Tibial artery (tissue), 4 donors: ENCODE data around the gene ZBTB9.

ENCODE experiments used
- DNase-seq, 2 donors: peaks; one replicate each; pipeline ENCODE4 v3.0.0-alpha.2; 2019
- H3K27ac ChIP-seq, 2 donors: fragments of 200-600 bp; sonication (generic) in 1 of 2; 1 replicate in 1 of 2; 2 replicates in 1 of 2; pipeline ENCODE4 v1.5.1; 2018 to 2019; ENCODE audit warnings: mild to moderate bottlenecking in 1 of 2
- H3K27me3 ChIP-seq, 2 donors: fragments of 200-600 bp; sonication (generic) in 1 of 2; one replicate each; pipeline versions ENCODE4 v1.5.1 to v1.6.0; 2016 to 2019
- H3K36me3 ChIP-seq, 3 donors: fragments of 200-600 bp; sonication (generic) in 2 of 3; one replicate each; pipeline ENCODE4 v1.5.1; 2016 to 2019; ENCODE audit warnings: mild to moderate bottlenecking in 2 of 3
- H3K4me1 ChIP-seq, 4 donors: fragments of 200-600 bp; sonication (generic) in 2 of 4; 1 replicate in 3 of 4; 2 replicates in 1 of 4; pipeline ENCODE4 v1.5.1; 2016 to 2019
- H3K4me3 ChIP-seq, 2 donors: fragments of 200-600 bp; sonication (generic) in 1 of 2; 1 replicate in 1 of 2; 2 replicates in 1 of 2; pipeline ENCODE4 v1.5.1; 2018 to 2019; ENCODE audit warnings: mild to moderate bottlenecking in 2 of 2
- H3K9me3 ChIP-seq, 3 donors: fragments of 200-600 bp; sonication (generic) in 1 of 3; one replicate each; pipeline ENCODE4 v1.5.1; 2016 to 2019
- CTCF ChIP-seq, 2 experiments: fragments of 200-600 bp in 1 of 2; fragments of 450-650 bp in 1 of 2; IDR thresholded peaks; one replicate each; pipeline ENCODE4 v1.5.1; 2017 to 2019; ENCODE audit warnings: antibody characterized with exemption in 2 of 2, mild to moderate bottlenecking in 1 of 2, moderate library complexity in 1 of 2
- intact Hi-C: fragments of 100-400 bp; cut with DNase I; formaldehyde crosslinking; loops from one replicate; pipeline ENCODE4 v1.15.0; 2023; ENCODE audit warnings: low total_unique reads

ZBTB9 gene

GRCh38 chr6:33425668-33426577, 28.5 kb upstream of the ZBTB9 start:
- Histone ChIP-seq H3K4me1 (peaks cover 0 to 54% (median 38%) of the 10 kb centered on the region in 4 donors), H3K27ac (peak overlapping the region; percentile 95 to 97), H3K36me3 (no peaks in the 10 kb centered on the region), H3K27me3 (no peaks in the 10 kb centered on the region), H3K4me3 (peak overlapping the region; percentile 61 to 77), H3K9me3 (no peaks in the 10 kb centered on the region)
- peak; percentile 42 to 69 for TF ChIP-seq CTCF (IDR thresholded peaks at IDR 0.05)
- DNase-seq: peak; percentile 82 to 94
- intact Hi-C loops: loop anchor here (10.0 kb wide), 2 partner anchors 111 to 799 kb away; partner anchors contain the start of genes TAPBP and ZBTB22

GRCh38 chr6:33426590-33427511, 27.5 kb upstream of the ZBTB9 start:
- intact Hi-C loops: loop anchor here (10.0 kb wide), 2 partner anchors 112 to 798 kb away; partner anchors contain the start of genes TAPBP and ZBTB22
- no peaks in the 10 kb centered on the region for H3K36me3 ChIP-seq
- H3K9me3 ChIP-seq: no peaks in the 10 kb centered on the region
- no peak for TF ChIP-seq CTCF (IDR thresholded peaks at IDR 0.05)
- DNase-seq: peak in 1 of 2 donors; percentile 61
- peak overlapping the region; percentile 61 to 77 for H3K4me3 ChIP-seq
- peaks cover 0 to 58% (median 46%) of the 10 kb centered on the region in 4 donors for H3K4me1 ChIP-seq
- H3K27ac ChIP-seq: peak overlapping the region; percentile 95 to 97
- no peaks in the 10 kb centered on the region for H3K27me3 ChIP-seq

- Histone ChIP-seq H3K36me3 (no peaks in the 10 kb centered on the region), H3K9me3 (no peaks in the 10 kb centered on the region), H3K4me3 (peak overlapping the region; percentile 56 to 77), H3K27ac (peak overlapping the region; percentile 95 to 97), H3K27me3 (no peaks in the 10 kb centered on the region), H3K4me1 (peaks cover 0 to 66% (median 49%) of the 10 kb centered on the region in 4 donors)
- intact Hi-C loops: loop anchor here (10.0 kb wide), 2 partner anchors 113 to 797 kb away; partner anchors contain the start of genes TAPBP and ZBTB22
- TF ChIP-seq CTCF (IDR thresholded peaks at IDR 0.05): no peak
- peak; percentile 45 to 78 for DNase-seq
These were observed 26.7 kb upstream of the ZBTB9 start for GRCh38 chr6:33427585-33428223.

GRCh38 chr6:33428224-33428965, 26.0 kb upstream of the ZBTB9 start:
- intact Hi-C loops: loop anchor here (10.0 kb wide), 2 partner anchors 114 to 796 kb away; partner anchors contain the start of genes TAPBP and ZBTB22
- peaks cover 0 to 71% (median 54%) of the 10 kb centered on the region in 4 donors for H3K4me1 ChIP-seq
- TF ChIP-seq CTCF (IDR thresholded peaks at IDR 0.05): peak; percentile 21 to 30
- no peaks in the 10 kb centered on the region for H3K27me3 ChIP-seq
- DNase-seq: peak in 1 of 2 donors; percentile 70
- peak overlapping the region; percentile 95 to 97 for H3K27ac ChIP-seq
- no peaks in the 10 kb centered on the region for H3K9me3 ChIP-seq
- peaks cover 0 to 6% (median 0%) of the 10 kb centered on the region in 3 donors for H3K36me3 ChIP-seq
- peak overlapping the region; percentile 56 to 77 for H3K4me3 ChIP-seq
